KOPT-K1 (cell line): ENCODE results near the gene KIAA1217.
"Not testable (repeated sequence)": the region's sequence is repeated elsewhere in the genome, so short reads cannot be mapped to it uniquely, and the experiment has no call there.

Experiments
- H3K27ac ChIP-seq: fragments of 200-600 bp; sonication (generic); 2 replicates; pipeline ENCODE4 v1.5.1; 2016; ENCODE audit warnings: antibody characterized with exemption, mild to moderate bottlenecking, low read depth, low read length; ENCODE audit not compliant: poor library complexity, severe bottlenecking
- H3K36me3 ChIP-seq: fragments of 200-600 bp; sonication (generic); 2 replicates; pipeline ENCODE4 v1.5.1; 2017; ENCODE audit warnings: antibody characterized with exemption, mild to moderate bottlenecking, low read length, moderate library complexity; ENCODE audit not compliant: insufficient read depth
- H3K9me3 ChIP-seq: fragments of 200-600 bp; sonication (generic); 2 replicates; pipeline ENCODE4 v1.5.1; 2017; ENCODE audit warnings: antibody characterized with exemption, low read length, mild to moderate bottlenecking; ENCODE audit not compliant: insufficient read depth, poor library complexity, severe bottlenecking

Gene KIAA1217

GRCh38 chr10:24442641-24443174 lies 233.8 kb downstream of the KIAA1217 start:
- H3K36me3 ChIP-seq, H3K9me3 ChIP-seq: not testable (repeated sequence)

GRCh38 chr10:24444337-24444736 lies 235.4 kb downstream of the KIAA1217 start:
- Histone ChIP-seq H3K9me3 (no peaks in the 10 kb centered on the region), H3K27ac (no peak overlapping the region), H3K36me3 (no peaks in the 10 kb centered on the region)

More at GRCh38 chr10:24442641-24443174, 233.8 kb downstream of the KIAA1217 start:
- not testable (repeated sequence) for H3K27ac ChIP-seq

GRCh38 chr10:24445958-24446357 lies 237.0 kb downstream of the KIAA1217 start:
- not testable (repeated sequence) for H3K36me3 ChIP-seq, H3K9me3 ChIP-seq, H3K27ac ChIP-seq

- H3K36me3 ChIP-seq, result no peaks in the 10 kb centered on the region
- no peaks in the 10 kb centered on the region for H3K9me3 ChIP-seq
- no peak overlapping the region for H3K27ac ChIP-seq
Observed at GRCh38 chr10:24446739-24447138, 237.8 kb downstream of the KIAA1217 start.

- Histone ChIP-seq H3K27ac (no peak overlapping the region), H3K36me3 (no peaks in the 10 kb centered on the region), H3K9me3 (no peaks in the 10 kb centered on the region)
Observed at GRCh38 chr10:24448351-24448999, 239.5 kb downstream of the KIAA1217 start.

GRCh38 chr10:24449321-24449740 lies 240.4 kb downstream of the KIAA1217 start:
- H3K27ac ChIP-seq, result no peak overlapping the region
- H3K36me3 ChIP-seq, result no peaks in the 10 kb centered on the region
- H3K9me3 ChIP-seq, result no peaks in the 10 kb centered on the region

GRCh38 chr10:24449769-24450310 lies 240.9 kb downstream of the KIAA1217 start:
- no peaks in the 10 kb centered on the region for H3K9me3 ChIP-seq

GRCh38 chr10:24451325-24451820 lies 242.4 kb downstream of the KIAA1217 start:
- H3K27ac ChIP-seq, result no peak overlapping the region
- no peaks in the 10 kb centered on the region for H3K9me3 ChIP-seq

More at GRCh38 chr10:24449769-24450310, 240.9 kb downstream of the KIAA1217 start:
- H3K36me3 ChIP-seq, result no peaks in the 10 kb centered on the region
- no peak overlapping the region for H3K27ac ChIP-seq

GRCh38 chr10:24452030-24452429 lies 243.1 kb downstream of the KIAA1217 start:
- H3K27ac ChIP-seq, result no peak overlapping the region
- H3K36me3 ChIP-seq, result no peaks in the 10 kb centered on the region
- no peaks in the 10 kb centered on the region for H3K9me3 ChIP-seq

More at GRCh38 chr10:24451325-24451820, 242.4 kb downstream of the KIAA1217 start:
- no peaks in the 10 kb centered on the region for H3K36me3 ChIP-seq

- Histone ChIP-seq H3K27ac (no peak overlapping the region), H3K9me3 (no peaks in the 10 kb centered on the region), H3K36me3 (no peaks in the 10 kb centered on the region)
Observed at GRCh38 chr10:24453404-24453830, 244.5 kb downstream of the KIAA1217 start.

GRCh38 chr10:24453973-24454372 lies 245.0 kb downstream of the KIAA1217 start:
- H3K36me3 ChIP-seq, result no peaks in the 10 kb centered on the region
- H3K9me3 ChIP-seq, result no peaks in the 10 kb centered on the region
- H3K27ac ChIP-seq, result no peak overlapping the region

- Histone ChIP-seq H3K36me3 (no peaks in the 10 kb centered on the region), H3K27ac (no peak overlapping the region), H3K9me3 (no peaks in the 10 kb centered on the region)
Observed at GRCh38 chr10:24455447-24455846, 246.5 kb downstream of the KIAA1217 start.

- no peak overlapping the region for H3K27ac ChIP-seq
- no peaks in the 10 kb centered on the region for H3K36me3 ChIP-seq
- H3K9me3 ChIP-seq, result no peaks in the 10 kb centered on the region
Observed at GRCh38 chr10:24456322-24456721, 247.4 kb downstream of the KIAA1217 start.

- Histone ChIP-seq H3K36me3 (no peaks in the 10 kb centered on the region), H3K9me3 (no peaks in the 10 kb centered on the region), H3K27ac (no peak overlapping the region)
Observed at GRCh38 chr10:24457661-24458318, 248.9 kb downstream of the KIAA1217 start.

- Histone ChIP-seq H3K9me3 (no peaks in the 10 kb centered on the region), H3K36me3 (no peaks in the 10 kb centered on the region), H3K27ac (no peak overlapping the region)
Observed at GRCh38 chr10:24459836-24460235, 250.9 kb downstream of the KIAA1217 start.
